Measurements from ENCODE around the gene AP2B1.

AP2B1 gene

GRCh38 chr17:35717475-35717874, 130.4 kb downstream of the AP2B1 start:
- Histone ChIP-seq H3K27ac (ENCODE audit: insufficient read depth, low read length, poor library complexity, severe bottlenecking) (no peak overlapping the region), H3K4me3 (ENCODE audit: insufficient read depth, low read depth, low read length, poor library complexity, severe bottlenecking) (no peak overlapping the region), H3K36me3 (ENCODE audit: control insufficient read depth, insufficient read depth, low read length) (peaks cover 47% of the 10 kb centered on the region), H3K27me3 (replicated peaks; ENCODE audit: control insufficient read depth, insufficient read depth, low read length, poor library complexity, severe bottlenecking) (no peaks in the 10 kb centered on the region), H3K9me3 (ENCODE audit: control insufficient read depth, low read length) (no peaks in the 10 kb centered on the region), H3K4me1 (ENCODE audit: control insufficient read depth, insufficient read depth, low read length, poor library complexity, severe bottlenecking) (peaks cover 7% of the 10 kb centered on the region)
- no peak for DNase-seq

- Histone ChIP-seq H3K9me3 (ENCODE audit: control insufficient read depth, low read length) (no peaks in the 10 kb centered on the region), H3K27me3 (replicated peaks; ENCODE audit: control insufficient read depth, insufficient read depth, low read length, poor library complexity, severe bottlenecking) (no peaks in the 10 kb centered on the region), H3K36me3 (ENCODE audit: control insufficient read depth, insufficient read depth, low read length) (peaks cover 59% of the 10 kb centered on the region), H3K27ac (ENCODE audit: insufficient read depth, low read length, poor library complexity, severe bottlenecking) (no peak overlapping the region), H3K4me1 (ENCODE audit: control insufficient read depth, insufficient read depth, low read length, poor library complexity, severe bottlenecking) (no peaks in the 10 kb centered on the region), H3K4me3 (ENCODE audit: insufficient read depth, low read depth, low read length, poor library complexity, severe bottlenecking) (no peak overlapping the region)
- no peak for DNase-seq
Measured at GRCh38 chr17:35723735-35724134, 136.6 kb downstream of the AP2B1 start.

- H3K4me1 ChIP-seq (ENCODE audit: control insufficient read depth, insufficient read depth, low read length, poor library complexity, severe bottlenecking): no peaks in the 10 kb centered on the region
- H3K27me3 ChIP-seq (replicated peaks; ENCODE audit: control insufficient read depth, insufficient read depth, low read length, poor library complexity, severe bottlenecking): no peaks in the 10 kb centered on the region
- no peak overlapping the region for H3K27ac ChIP-seq (ENCODE audit: insufficient read depth, low read length, poor library complexity, severe bottlenecking)
- H3K4me3 ChIP-seq (ENCODE audit: insufficient read depth, low read depth, low read length, poor library complexity, severe bottlenecking): no peak overlapping the region
- H3K36me3 ChIP-seq (ENCODE audit: control insufficient read depth, insufficient read depth, low read length): peaks cover 51% of the 10 kb centered on the region
- DNase-seq: no peak
- no peaks in the 10 kb centered on the region for H3K9me3 ChIP-seq (ENCODE audit: control insufficient read depth, low read length)
Measured at GRCh38 chr17:35725058-35725457, 137.9 kb downstream of the AP2B1 start.

- H3K36me3 ChIP-seq (ENCODE audit: control insufficient read depth, insufficient read depth, low read length): peaks cover 50% of the 10 kb centered on the region
- no peaks in the 10 kb centered on the region for H3K9me3 ChIP-seq (ENCODE audit: control insufficient read depth, low read length)
- no peaks in the 10 kb centered on the region for H3K27me3 ChIP-seq (replicated peaks; ENCODE audit: control insufficient read depth, insufficient read depth, low read length, poor library complexity, severe bottlenecking)
- DNase-seq: no peak
- no peak overlapping the region for H3K27ac ChIP-seq (ENCODE audit: insufficient read depth, low read length, poor library complexity, severe bottlenecking)
- H3K4me1 ChIP-seq (ENCODE audit: control insufficient read depth, insufficient read depth, low read length, poor library complexity, severe bottlenecking): peaks cover 4% of the 10 kb centered on the region
- no peak overlapping the region for H3K4me3 ChIP-seq (ENCODE audit: insufficient read depth, low read depth, low read length, poor library complexity, severe bottlenecking)
Measured at GRCh38 chr17:35725802-35726126, 138.6 kb downstream of the AP2B1 start.

GRCh38 chr17:35726127-35726952, 139.2 kb downstream of the AP2B1 start:
- Histone ChIP-seq H3K4me1 (ENCODE audit: control insufficient read depth, insufficient read depth, low read length, poor library complexity, severe bottlenecking) (peaks cover 9% of the 10 kb centered on the region), H3K36me3 (ENCODE audit: control insufficient read depth, insufficient read depth, low read length) (peaks cover 46% of the 10 kb centered on the region), H3K27ac (ENCODE audit: insufficient read depth, low read length, poor library complexity, severe bottlenecking) (no peak overlapping the region), H3K4me3 (ENCODE audit: insufficient read depth, low read depth, low read length, poor library complexity, severe bottlenecking) (no peak overlapping the region), H3K9me3 (ENCODE audit: control insufficient read depth, low read length) (no peaks in the 10 kb centered on the region), H3K27me3 (replicated peaks; ENCODE audit: control insufficient read depth, insufficient read depth, low read length, poor library complexity, severe bottlenecking) (no peaks in the 10 kb centered on the region)
- DNase-seq: no peak

GRCh38 chr17:35726953-35727460, 139.9 kb downstream of the AP2B1 start:
- Histone ChIP-seq H3K27ac (ENCODE audit: insufficient read depth, low read length, poor library complexity, severe bottlenecking) (no peak overlapping the region), H3K4me1 (ENCODE audit: control insufficient read depth, insufficient read depth, low read length, poor library complexity, severe bottlenecking) (peaks cover 9% of the 10 kb centered on the region), H3K36me3 (ENCODE audit: control insufficient read depth, insufficient read depth, low read length) (peaks cover 40% of the 10 kb centered on the region), H3K4me3 (ENCODE audit: insufficient read depth, low read depth, low read length, poor library complexity, severe bottlenecking) (no peak overlapping the region), H3K27me3 (replicated peaks; ENCODE audit: control insufficient read depth, insufficient read depth, low read length, poor library complexity, severe bottlenecking) (no peaks in the 10 kb centered on the region), H3K9me3 (ENCODE audit: control insufficient read depth, low read length) (no peaks in the 10 kb centered on the region)
- no peak for DNase-seq

- Histone ChIP-seq H3K4me1 (ENCODE audit: control insufficient read depth, insufficient read depth, low read length, poor library complexity, severe bottlenecking) (peaks cover 9% of the 10 kb centered on the region), H3K27me3 (replicated peaks; ENCODE audit: control insufficient read depth, insufficient read depth, low read length, poor library complexity, severe bottlenecking) (no peaks in the 10 kb centered on the region)
Measured at GRCh38 chr17:35727635-35728034, 140.5 kb downstream of the AP2B1 start.

GRCh38 chr17:35728551-35728950, 141.4 kb downstream of the AP2B1 start:
- Histone ChIP-seq H3K36me3 (ENCODE audit: control insufficient read depth, insufficient read depth, low read length) (peaks cover 29% of the 10 kb centered on the region), H3K27ac (ENCODE audit: insufficient read depth, low read length, poor library complexity, severe bottlenecking) (no peak overlapping the region), H3K4me1 (ENCODE audit: control insufficient read depth, insufficient read depth, low read length, poor library complexity, severe bottlenecking) (peaks cover 9% of the 10 kb centered on the region), H3K9me3 (ENCODE audit: control insufficient read depth, low read length) (no peaks in the 10 kb centered on the region), H3K4me3 (ENCODE audit: insufficient read depth, low read depth, low read length, poor library complexity, severe bottlenecking) (no peak overlapping the region), H3K27me3 (replicated peaks; ENCODE audit: control insufficient read depth, insufficient read depth, low read length, poor library complexity, severe bottlenecking) (no peaks in the 10 kb centered on the region)
- no peak for DNase-seq

More at GRCh38 chr17:35727635-35728034, 140.5 kb downstream of the AP2B1 start:
- no peak for DNase-seq
- Histone ChIP-seq H3K36me3 (ENCODE audit: control insufficient read depth, insufficient read depth, low read length) (peaks cover 38% of the 10 kb centered on the region), H3K9me3 (ENCODE audit: control insufficient read depth, low read length) (no peaks in the 10 kb centered on the region), H3K4me3 (ENCODE audit: insufficient read depth, low read depth, low read length, poor library complexity, severe bottlenecking) (no peak overlapping the region), H3K27ac (ENCODE audit: insufficient read depth, low read length, poor library complexity, severe bottlenecking) (no peak overlapping the region)

GRCh38 chr17:35729405-35729833, 142.3 kb downstream of the AP2B1 start:
- no peaks in the 10 kb centered on the region for H3K9me3 ChIP-seq (ENCODE audit: control insufficient read depth, low read length)
- H3K4me1 ChIP-seq (ENCODE audit: control insufficient read depth, insufficient read depth, low read length, poor library complexity, severe bottlenecking): peaks cover 9% of the 10 kb centered on the region
- no peak overlapping the region for H3K4me3 ChIP-seq (ENCODE audit: insufficient read depth, low read depth, low read length, poor library complexity, severe bottlenecking)
- DNase-seq: no peak
- peaks cover 20% of the 10 kb centered on the region for H3K36me3 ChIP-seq (ENCODE audit: control insufficient read depth, insufficient read depth, low read length)
- H3K27ac ChIP-seq (ENCODE audit: insufficient read depth, low read length, poor library complexity, severe bottlenecking): no peak overlapping the region
- H3K27me3 ChIP-seq (replicated peaks; ENCODE audit: control insufficient read depth, insufficient read depth, low read length, poor library complexity, severe bottlenecking): no peaks in the 10 kb centered on the region

- peaks cover 9% of the 10 kb centered on the region for H3K4me1 ChIP-seq (ENCODE audit: control insufficient read depth, insufficient read depth, low read length, poor library complexity, severe bottlenecking)
- no peak overlapping the region for H3K27ac ChIP-seq (ENCODE audit: insufficient read depth, low read length, poor library complexity, severe bottlenecking)
Measured at GRCh38 chr17:35730400-35731005, 143.4 kb downstream of the AP2B1 start.

More at GRCh38 chr17:35730400-35731005, 143.4 kb downstream of the AP2B1 start:
- Histone ChIP-seq H3K9me3 (ENCODE audit: control insufficient read depth, low read length) (no peaks in the 10 kb centered on the region), H3K4me3 (ENCODE audit: insufficient read depth, low read depth, low read length, poor library complexity, severe bottlenecking) (no peak overlapping the region), H3K36me3 (ENCODE audit: control insufficient read depth, insufficient read depth, low read length) (peaks cover 10% of the 10 kb centered on the region), H3K27me3 (replicated peaks; ENCODE audit: control insufficient read depth, insufficient read depth, low read length, poor library complexity, severe bottlenecking) (no peaks in the 10 kb centered on the region)
- DNase-seq: no peak

Data from effector memory CD4-positive, alpha-beta T cell (primary cell).